ENCODE results near the gene SLC49A4.

SLC49A4 gene

DNA sequence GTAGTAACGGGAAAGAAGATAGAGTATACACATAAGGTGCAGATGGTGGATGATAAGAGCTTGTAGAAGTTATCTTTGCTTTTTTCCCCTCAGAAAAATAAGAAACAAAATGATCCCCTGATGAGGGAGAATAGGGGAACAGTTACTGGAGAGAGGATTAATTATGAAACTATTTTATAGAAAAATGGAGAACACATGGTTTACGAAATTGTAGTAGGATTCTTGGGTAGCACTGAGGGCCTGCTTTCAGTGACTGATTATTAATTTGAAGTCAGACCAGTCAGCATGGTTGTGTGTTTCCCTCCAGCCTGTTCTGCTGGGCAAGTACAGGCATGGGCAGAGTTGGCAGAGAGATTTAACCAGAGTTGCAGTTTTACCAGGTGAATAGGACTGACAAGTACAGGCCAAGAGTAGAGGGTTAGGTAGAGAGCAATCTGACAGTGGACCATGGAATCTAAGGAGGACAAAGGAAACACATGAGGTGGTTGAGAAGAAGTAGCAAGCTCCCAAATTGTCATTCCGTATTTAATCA, 5.9 kb downstream of the SLC49A4 start:
- no peaks in the 10 kb centered on the region; the same call in 1 of the 2 replicates for H3K4me1 ChIP-seq (ENCODE audit: control insufficient read depth, insufficient read depth, low read length)
- no peaks in the 10 kb centered on the region for H3K36me3 ChIP-seq (ENCODE audit: control insufficient read depth in 2 of 2, insufficient read depth in 1 of 2, low read length in 2 of 2)
- no peak overlapping the region for H3K27ac ChIP-seq (ENCODE audit: extremely low read depth, low read depth, low read length)
- ChIA-PET POLR2A (no interaction called here), CTCF (interaction anchor here (0.7 kb wide), 1 partner anchor 993 kb away, joined by 3 read pairs; no protein-coding TSS in a partner anchor)
- H3K9me3 ChIP-seq (ENCODE audit: control insufficient read depth, insufficient read depth, low read depth, low read length), result no peaks in the 10 kb centered on the region
- TF ChIP-seq ZNF792 (tag by site-specific recombination; IDR thresholded peaks at IDR 0.05) (no peak), SALL2 (tag by site-specific recombination; IDR thresholded peaks at IDR 0.05; ENCODE audit: borderline replicate concordance) (no peak), ZNF341 (tag by site-specific recombination; IDR thresholded peaks at IDR 0.05; ENCODE audit: low read depth) (no peak), REPIN1 (tag by site-specific recombination; IDR thresholded peaks at IDR 0.05; ENCODE audit: low read depth) (no peak), ZNF621 (tag by site-specific recombination; IDR thresholded peaks at IDR 0.05) (no peak), ZEB2 (tag by site-specific recombination; IDR thresholded peaks at IDR 0.05) (no peak), ZNF785 (tag by site-specific recombination; IDR thresholded peaks at IDR 0.05) (no peak), ZSCAN30 (tag by site-specific recombination; IDR thresholded peaks at IDR 0.05) (no peak), ZBTB8A (tag by site-specific recombination; IDR thresholded peaks at IDR 0.05) (no peak), MEIS1 (CRISPR knock-in tag; IDR thresholded peaks at IDR 0.05; ENCODE audit: borderline replicate concordance) (no peak), KLF7 (tag by site-specific recombination; IDR thresholded peaks at IDR 0.05; ENCODE audit: borderline replicate concordance) (no peak), ZNF112 (tag by site-specific recombination; IDR thresholded peaks at IDR 0.05) (no peak), ZNF423 (tag by site-specific recombination; IDR thresholded peaks at IDR 0.05) (no peak), ZNF214 (tag by site-specific recombination; IDR thresholded peaks at IDR 0.05; ENCODE audit: borderline replicate concordance) (no peak)
- TF ChIP-seq, protein P1, sequence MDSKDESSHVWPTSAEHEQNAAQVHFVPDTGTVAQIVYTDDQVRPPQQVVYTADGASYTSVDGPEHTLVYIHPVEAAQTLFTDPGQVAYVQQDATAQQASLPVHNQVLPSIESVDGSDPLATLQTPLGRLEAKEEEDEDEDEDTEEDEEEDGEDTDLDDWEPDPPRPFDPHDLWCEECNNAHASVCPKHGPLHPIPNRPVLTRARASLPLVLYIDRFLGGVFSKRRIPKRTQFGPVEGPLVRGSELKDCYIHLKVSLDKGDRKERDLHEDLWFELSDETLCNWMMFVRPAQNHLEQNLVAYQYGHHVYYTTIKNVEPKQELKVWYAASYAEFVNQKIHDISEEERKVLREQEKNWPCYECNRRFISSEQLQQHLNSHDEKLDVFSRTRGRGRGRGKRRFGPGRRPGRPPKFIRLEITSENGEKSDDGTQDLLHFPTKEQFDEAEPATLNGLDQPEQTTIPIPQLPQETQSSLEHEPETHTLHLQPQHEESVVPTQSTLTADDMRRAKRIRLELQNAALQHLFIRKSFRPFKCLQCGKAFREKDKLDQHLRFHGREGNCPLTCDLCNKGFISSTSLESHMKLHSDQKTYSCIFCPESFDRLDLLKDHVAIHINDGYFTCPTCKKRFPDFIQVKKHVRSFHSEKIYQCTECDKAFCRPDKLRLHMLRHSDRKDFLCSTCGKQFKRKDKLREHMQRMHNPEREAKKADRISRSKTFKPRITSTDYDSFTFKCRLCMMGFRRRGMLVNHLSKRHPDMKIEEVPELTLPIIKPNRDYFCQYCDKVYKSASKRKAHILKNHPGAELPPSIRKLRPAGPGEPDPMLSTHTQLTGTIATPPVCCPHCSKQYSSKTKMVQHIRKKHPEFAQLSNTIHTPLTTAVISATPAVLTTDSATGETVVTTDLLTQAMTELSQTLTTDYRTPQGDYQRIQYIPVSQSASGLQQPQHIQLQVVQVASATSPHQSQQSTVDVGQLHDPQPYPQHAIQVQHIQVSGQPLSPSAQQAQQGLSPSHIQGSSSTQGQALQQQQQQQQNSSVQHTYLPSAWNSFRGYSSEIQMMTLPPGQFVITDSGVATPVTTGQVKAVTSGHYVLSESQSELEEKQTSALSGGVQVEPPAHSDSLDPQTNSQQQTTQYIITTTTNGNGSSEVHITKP (tag by site-specific recombination; IDR thresholded peaks at IDR 0.05), result no peak
- TF ChIP-seq, protein P2, sequence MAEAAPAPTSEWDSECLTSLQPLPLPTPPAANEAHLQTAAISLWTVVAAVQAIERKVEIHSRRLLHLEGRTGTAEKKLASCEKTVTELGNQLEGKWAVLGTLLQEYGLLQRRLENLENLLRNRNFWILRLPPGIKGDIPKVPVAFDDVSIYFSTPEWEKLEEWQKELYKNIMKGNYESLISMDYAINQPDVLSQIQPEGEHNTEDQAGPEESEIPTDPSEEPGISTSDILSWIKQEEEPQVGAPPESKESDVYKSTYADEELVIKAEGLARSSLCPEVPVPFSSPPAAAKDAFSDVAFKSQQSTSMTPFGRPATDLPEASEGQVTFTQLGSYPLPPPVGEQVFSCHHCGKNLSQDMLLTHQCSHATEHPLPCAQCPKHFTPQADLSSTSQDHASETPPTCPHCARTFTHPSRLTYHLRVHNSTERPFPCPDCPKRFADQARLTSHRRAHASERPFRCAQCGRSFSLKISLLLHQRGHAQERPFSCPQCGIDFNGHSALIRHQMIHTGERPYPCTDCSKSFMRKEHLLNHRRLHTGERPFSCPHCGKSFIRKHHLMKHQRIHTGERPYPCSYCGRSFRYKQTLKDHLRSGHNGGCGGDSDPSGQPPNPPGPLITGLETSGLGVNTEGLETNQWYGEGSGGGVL (tag by site-specific recombination; IDR thresholded peaks at IDR 0.05), result no peak
- no peak overlapping the region for H3K4me3 ChIP-seq (ENCODE audit: low read depth, low read length)

DNA sequence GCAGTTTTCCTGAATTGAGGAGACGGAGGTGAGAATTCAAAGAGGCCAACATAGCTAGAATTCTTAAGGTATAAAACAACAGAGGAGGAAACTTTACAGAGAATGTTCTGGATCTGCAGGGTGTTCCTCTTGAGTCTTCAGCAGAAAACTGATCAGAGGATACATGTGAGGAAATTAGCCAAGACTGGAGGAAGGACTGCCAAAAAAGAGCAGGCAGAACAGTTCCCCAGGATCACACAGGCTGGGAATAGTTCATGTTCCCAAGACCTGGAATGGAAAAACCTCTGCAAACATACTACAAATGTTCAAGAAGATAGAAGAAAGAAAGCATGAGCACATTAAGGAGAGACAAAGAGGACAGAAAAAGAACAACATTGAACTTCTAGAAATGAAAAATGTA, 7.5 kb downstream of the SLC49A4 start:
- POLR2A ChIA-PET, result no interaction called here
- H3K4me1 ChIP-seq (ENCODE audit: control insufficient read depth, insufficient read depth, low read length), result no peaks in the 10 kb centered on the region; the same call in 1 of the 2 replicates
- H3K9me3 ChIP-seq (ENCODE audit: control insufficient read depth, insufficient read depth, low read depth, low read length), result no peaks in the 10 kb centered on the region
- no peak overlapping the region for H3K4me3 ChIP-seq (ENCODE audit: low read depth, low read length)
- H3K27ac ChIP-seq (ENCODE audit: extremely low read depth, low read depth, low read length), result no peak overlapping the region
- no peaks in the 10 kb centered on the region; a peak in 1 of 3 replicates for H3K36me3 ChIP-seq (ENCODE audit: control insufficient read depth in 2 of 2, insufficient read depth in 1 of 2, low read length in 2 of 2)
- CTCF ChIA-PET, result no interaction called here
- TF ChIP-seq, protein P3, sequence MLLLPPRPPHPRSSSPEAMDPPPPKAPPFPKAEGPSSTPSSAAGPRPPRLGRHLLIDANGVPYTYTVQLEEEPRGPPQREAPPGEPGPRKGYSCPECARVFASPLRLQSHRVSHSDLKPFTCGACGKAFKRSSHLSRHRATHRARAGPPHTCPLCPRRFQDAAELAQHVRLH (tag by site-specific recombination; IDR thresholded peaks at IDR 0.05), result no peak
- TF ChIP-seq, protein P4, sequence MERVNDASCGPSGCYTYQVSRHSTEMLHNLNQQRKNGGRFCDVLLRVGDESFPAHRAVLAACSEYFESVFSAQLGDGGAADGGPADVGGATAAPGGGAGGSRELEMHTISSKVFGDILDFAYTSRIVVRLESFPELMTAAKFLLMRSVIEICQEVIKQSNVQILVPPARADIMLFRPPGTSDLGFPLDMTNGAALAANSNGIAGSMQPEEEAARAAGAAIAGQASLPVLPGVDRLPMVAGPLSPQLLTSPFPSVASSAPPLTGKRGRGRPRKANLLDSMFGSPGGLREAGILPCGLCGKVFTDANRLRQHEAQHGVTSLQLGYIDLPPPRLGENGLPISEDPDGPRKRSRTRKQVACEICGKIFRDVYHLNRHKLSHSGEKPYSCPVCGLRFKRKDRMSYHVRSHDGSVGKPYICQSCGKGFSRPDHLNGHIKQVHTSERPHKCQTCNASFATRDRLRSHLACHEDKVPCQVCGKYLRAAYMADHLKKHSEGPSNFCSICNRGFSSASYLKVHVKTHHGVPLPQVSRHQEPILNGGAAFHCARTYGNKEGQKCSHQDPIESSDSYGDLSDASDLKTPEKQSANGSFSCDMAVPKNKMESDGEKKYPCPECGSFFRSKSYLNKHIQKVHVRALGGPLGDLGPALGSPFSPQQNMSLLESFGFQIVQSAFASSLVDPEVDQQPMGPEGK (tag by site-specific recombination; IDR thresholded peaks at IDR 0.05), result no peak
- TF ChIP-seq ZNF311 (tag by site-specific recombination; IDR thresholded peaks at IDR 0.05; ENCODE audit: borderline replicate concordance), result no peak
- TF ChIP-seq SP7 (tag by site-specific recombination; IDR thresholded peaks at IDR 0.05), result no peak
- TF ChIP-seq ZNF837 (tag by site-specific recombination; IDR thresholded peaks at IDR 0.05), result no peak
- no peak for TF ChIP-seq ZNF16 (tag by site-specific recombination; IDR thresholded peaks at IDR 0.05; ENCODE audit: low read depth)
- TF ChIP-seq IKZF3 (tag by site-specific recombination; IDR thresholded peaks at IDR 0.05), result no peak
- TF ChIP-seq SP2 (tag by site-specific recombination; IDR thresholded peaks at IDR 0.05), result no peak
- TF ChIP-seq ZNF416 (tag by site-specific recombination; IDR thresholded peaks at IDR 0.05), result no peak
- no peak for TF ChIP-seq ZSCAN30 (tag by site-specific recombination; IDR thresholded peaks at IDR 0.05)
- no peak for TF ChIP-seq ZNF133 (tag by site-specific recombination; IDR thresholded peaks at IDR 0.05)
- TF ChIP-seq ZNF221 (tag by site-specific recombination; IDR thresholded peaks at IDR 0.05; ENCODE audit: borderline replicate concordance), result no peak
- no peak for TF ChIP-seq ZFP41 (tag by site-specific recombination; IDR thresholded peaks at IDR 0.05; ENCODE audit: borderline replicate concordance)
- TF ChIP-seq ZNF510 (tag by site-specific recombination; IDR thresholded peaks at IDR 0.05; ENCODE audit: insufficient replicate concordance), result no peak
